K562 (cell line): ENCODE measurements around the gene BGLAP. TPM values are rescaled to one million over a fixed set of nuclear protein-coding genes. Genes with fewer than 3 reads are reported as not detected.

Experiments
- EGR1 ChIP-seq: fragments of 450-650 bp; conservative IDR thresholded peaks from 2 replicates; pipeline ENCODE4 v1.6.1; 2017; ENCODE audit warnings: mild to moderate bottlenecking
- FOXP1 ChIP-seq: sonication (generic); formaldehyde crosslinking; IDR thresholded peaks from 2 replicates; pipeline ENCODE4 v1.8.0; 2022; ENCODE audit warnings: mild to moderate bottlenecking, missing genetic modification reagents
- FOXP4 ChIP-seq: sonication (generic); formaldehyde crosslinking; IDR thresholded peaks from 2 replicates; pipeline ENCODE4 v1.8.0; 2022; ENCODE audit warnings: mild to moderate bottlenecking, missing genetic modification reagents, borderline replicate concordance
- HDAC1 ChIP-seq, 2 experiments: fragments of 450-650 bp; IDR thresholded peaks; 2 replicates each; pipeline ENCODE4 v1.6.1; 2016 to 2017; ENCODE audit warnings: inconsistent platforms in 1 of 2, mild to moderate bottlenecking in 1 of 2, moderate library complexity in 1 of 2
- HLTF ChIP-seq: fragments of 450-650 bp; IDR thresholded peaks from 2 replicates; pipeline ENCODE4 v1.6.1; 2016
- LEF1 ChIP-seq: fragments of 450-650 bp; IDR thresholded peaks from 2 replicates; pipeline ENCODE4 v1.6.1; 2016; ENCODE audit warnings: mild to moderate bottlenecking
- MED1 ChIP-seq: sonication (generic); formaldehyde crosslinking; IDR thresholded peaks from 2 replicates; pipeline ENCODE4 v1.8.1; 2023; ENCODE audit warnings: missing genetic modification reagents, borderline replicate concordance
- MTA1 ChIP-seq: fragments of 450-650 bp; IDR thresholded peaks from 2 replicates; pipeline ENCODE4 v1.6.1; 2017; ENCODE audit warnings: borderline replicate concordance
- POLR2AphosphoS5 ChIP-seq: IDR thresholded peaks from 2 replicates; pipeline ENCODE4 v1.6.1; 2011; ENCODE audit warnings: mild to moderate bottlenecking, low read depth, low read length, moderate library complexity; ENCODE audit not compliant: control insufficient read depth, insufficient read depth
- PRDM10 ChIP-seq: fragments of 450-650 bp; IDR thresholded peaks from 2 replicates; pipeline ENCODE4 v1.6.1; 2018; ENCODE audit not compliant: partially characterized antibody
- PURB ChIP-seq: sonication (generic); formaldehyde crosslinking; IDR thresholded peaks from 2 replicates; pipeline ENCODE4 v1.9.0; 2021; ENCODE audit warnings: low read depth, mild to moderate bottlenecking, missing genetic modification reagents
- SP1 ChIP-seq: sonication (generic); formaldehyde crosslinking; IDR thresholded peaks from 2 replicates; pipeline ENCODE4 v1.8.1; 2022; ENCODE audit warnings: mild to moderate bottlenecking, missing genetic modification reagents
- TSC22D4 ChIP-seq: fragments of 450-650 bp; IDR thresholded peaks from 2 replicates; pipeline ENCODE4 v1.6.1; 2016; ENCODE audit warnings: missing genetic modification characterization, missing biosample characterization, control low read depth
- YY1 ChIP-seq, 3 experiments: IDR thresholded peaks; 2 replicates each; pipeline ENCODE4 v1.6.1; 2011; ENCODE audit warnings: low read length in 2 of 3, mild to moderate bottlenecking in 2 of 3, moderate library complexity in 2 of 3, borderline replicate concordance in 1 of 3, control low read depth in 1 of 3, low read depth in 1 of 3; ENCODE audit not compliant: insufficient read depth in 3 of 3, insufficient replicate concordance in 2 of 3, control insufficient read depth in 1 of 3, insufficient read length in 1 of 3; ENCODE audit errors: extremely low read depth in 1 of 3
- ZBTB12 ChIP-seq: fragments of 250-450 bp; sonication (Bioruptor Pico); IDR thresholded peaks from 2 replicates; pipeline ENCODE4 v1.4.0; 2020
- ZNF134 ChIP-seq: fragments of 250-450 bp; sonication (Bioruptor Pico); conservative IDR thresholded peaks from 2 replicates; pipeline ENCODE4 v1.4.0; 2020
- ZNF511 ChIP-seq: sonication (generic); formaldehyde crosslinking; IDR thresholded peaks from 2 replicates; pipeline ENCODE4 v1.8.0; 2022; ENCODE audit warnings: mild to moderate bottlenecking, missing genetic modification reagents
- ZNF644 ChIP-seq: fragments of 200-800 bp; sonication (Bioruptor generic); IDR thresholded peaks from 2 replicates; pipeline ENCODE4 v1.6.1; 2016; ENCODE audit warnings: low read depth, missing genetic modification characterization, missing compliant biosample characterization
- ZNF79 ChIP-seq: fragments of 250-450 bp; sonication (Bioruptor Pico); IDR thresholded peaks from 2 replicates; pipeline ENCODE4 v1.4.0; 2020; ENCODE audit warnings: low read depth, mild to moderate bottlenecking, moderate library complexity
- polyA plus RNA-seq, 8 experiments: library from polyadenylated mRNA; depleted of rRNA in 4 of 8; stranded (reverse) in 5 of 8; unstranded in 3 of 8; fragments of >200 nt; fragmentation: Nextera tagmentation in 2 of 8; fragmentation: Illumina TruSeq in 1 of 8; extraction: Ambion mirVana in 2 of 8; extraction: Trizol in 1 of 8; gene quantifications; 2 replicates each; pipeline versions ENCODE4 v1.2.1 to v1.2.3, GENCODE V29; 2011 to 2014; ENCODE audit warnings: inconsistent platforms in 1 of 8, missing spikeins in 1 of 8
- total RNA-seq, 7 experiments: library from RNA; depleted of rRNA in 6 of 7; stranded (reverse); fragments of >200 nt in 6 of 7; fragmentation: Illumina TruSeq in 2 of 7; extraction: Trizol in 2 of 7; gene quantifications; 2 replicates each; pipeline versions ENCODE4 v1.2.1 to v1.2.3, GENCODE V29; 2011 to 2021; ENCODE audit warnings: low replicate concordance in 1 of 7

The BGLAP gene
- total and polyA plus RNA-seq, 9 of the 15 experiments (the other 6 are each of a cell fraction or from before 2014, with no cell fraction given): 0.15 to 1.4 (median 0.28) TPM; not detected in 3

- 0 out of 2 replicates have a peak, but pooled peaks have one; percentile 49 for TF ChIP-seq FOXP4 (CRISPR knock-in tag)
- TF ChIP-seq YY1 (IDR thresholded peaks at IDR 0.05; ENCODE audit: borderline replicate concordance in 1 of 3, control insufficient read depth in 1 of 3, extremely low read depth in 1 of 3, insufficient read depth in 3 of 3, insufficient read length in 1 of 3, insufficient replicate concordance in 2 of 3, low read depth in 1 of 3, low read length in 2 of 3): peak; percentile 78 to 98 (median 93)
- TF ChIP-seq POLR2AphosphoS5: peak; percentile 76; the same call in 1 of the 2 replicates
- TF ChIP-seq HLTF: no peak
- TF ChIP-seq ZNF644 (tag): no peak
- TF ChIP-seq EGR1: peak; percentile 94
- TF ChIP-seq SP1 (CRISPR knock-in tag): peak; percentile 89
- TF ChIP-seq TSC22D4 (tag): no peak
- TF ChIP-seq MED1: no peak
- TF ChIP-seq LEF1: peak; percentile 34; the same call in 1 of the 2 replicates
- TF ChIP-seq FOXP1: peak; percentile 60; the same call in 1 of the 2 replicates
- 0 out of 4 replicates have a peak, but pooled peaks of 1 of the 2 experiments have one; percentile 24 for TF ChIP-seq HDAC1 (IDR thresholded peaks at IDR 0.05)
- 0 out of 2 replicates have a peak, but pooled peaks have one; percentile 21 for TF ChIP-seq ZNF79 (CRISPR knock-in tag)
- TF ChIP-seq ZNF134 (CRISPR knock-in tag): peak; percentile 92; the same call in 1 of the 2 replicates
- TF ChIP-seq PURB (CRISPR knock-in tag): no peak
- peak; percentile 91 for TF ChIP-seq PRDM10
- TF ChIP-seq MTA1: peak; percentile 23; the same call in 1 of the 2 replicates
- TF ChIP-seq ZNF511 (CRISPR knock-in tag): peak; percentile 79; the same call in 1 of the 2 replicates
- TF ChIP-seq ZBTB12 (CRISPR knock-in tag): peak; percentile 82
Measured at GRCh38 chr1:156212833-156213643, 28.9 kb upstream of the BGLAP start, which contains the start of gene PMF1 (continued).
